HepG2 (cell line): Measurements from ENCODE around the gene IL1RL2. TPM values are rescaled to one million over a fixed set of nuclear protein-coding genes. Genes with fewer than 3 reads are reported as not detected.
A peak's percentile ranks its signal among the peaks of the same experiment; 100 is the strongest.

Experiments
- ATF7 ChIP-seq, 2 experiments: fragments of 450-650 bp in 1 of 2; sonication (generic) in 1 of 2; formaldehyde crosslinking in 1 of 2; IDR thresholded peaks; 2 replicates each; pipeline versions ENCODE4 v1.4.0 to v1.6.1; 2016 to 2020; ENCODE audit warnings: antibody characterized with exemption in 1 of 2, mild to moderate bottlenecking in 1 of 2, missing genetic modification reagents in 1 of 2
- CCDC6 ChIP-seq: sonication (generic); formaldehyde crosslinking; IDR thresholded peaks from 2 replicates; pipeline ENCODE4 v1.8.1; 2022; ENCODE audit warnings: mild to moderate bottlenecking, missing genetic modification reagents, moderate library complexity
- ESRRA ChIP-seq: sonication (generic); formaldehyde crosslinking; IDR thresholded peaks from 2 replicates; pipeline ENCODE4 v1.5.1; 2020; ENCODE audit warnings: mild to moderate bottlenecking, low read depth, missing genetic modification reagents
- HES4 ChIP-seq: sonication (generic); formaldehyde crosslinking; IDR thresholded peaks from 2 replicates; pipeline ENCODE4 v1.9.0; 2021; ENCODE audit warnings: mild to moderate bottlenecking, missing genetic modification reagents, borderline replicate concordance
- MEIS1 ChIP-seq: sonication (generic); formaldehyde crosslinking; IDR thresholded peaks from 2 replicates; pipeline ENCODE4 v1.9.0; 2021; ENCODE audit warnings: mild to moderate bottlenecking, missing genetic modification reagents, moderate library complexity, borderline replicate concordance
- NFATC3 ChIP-seq: sonication (generic); formaldehyde crosslinking; IDR thresholded peaks from 2 replicates; pipeline ENCODE4 v1.5.1; 2020; ENCODE audit warnings: mild to moderate bottlenecking, missing genetic modification reagents
- NFIC ChIP-seq: IDR thresholded peaks from 2 replicates; pipeline ENCODE4 v1.6.1; 2012; ENCODE audit warnings: mild to moderate bottlenecking, low read length, inconsistent platforms
- RARG ChIP-seq: sonication (generic); formaldehyde crosslinking; IDR thresholded peaks from 2 replicates; pipeline ENCODE4 v1.4.0; 2020; ENCODE audit warnings: low read depth, mild to moderate bottlenecking, missing genetic modification reagents
- TCF12 ChIP-seq, 2 experiments: fragments of 450-650 bp in 1 of 2; sonication (generic) in 1 of 2; formaldehyde crosslinking in 1 of 2; IDR thresholded peaks; 2 replicates each; pipeline versions ENCODE4 v1.6.1 to v1.8.0; 2017 to 2022; ENCODE audit warnings: antibody characterized with exemption in 1 of 2, mild to moderate bottlenecking in 1 of 2, missing genetic modification reagents in 1 of 2, moderate library complexity in 1 of 2
- TRIM24 ChIP-seq: sonication (generic); formaldehyde crosslinking; IDR thresholded peaks from 2 replicates; pipeline ENCODE4 v1.8.0; 2022; ENCODE audit warnings: mild to moderate bottlenecking, missing genetic modification reagents
- ZBTB20 ChIP-seq: sonication (generic); formaldehyde crosslinking; IDR thresholded peaks from 2 replicates; pipeline ENCODE4 v1.8.1; 2023; ENCODE audit warnings: missing genetic modification reagents, low read depth, mild to moderate bottlenecking, borderline replicate concordance
- ZBTB8A ChIP-seq: sonication (generic); formaldehyde crosslinking; IDR thresholded peaks from 2 replicates; pipeline ENCODE4 v1.4.0; 2020; ENCODE audit warnings: mild to moderate bottlenecking, low read depth, missing genetic modification reagents, borderline replicate concordance
- ZFP90 ChIP-seq: sonication (generic); formaldehyde crosslinking; IDR thresholded peaks from 2 replicates; pipeline ENCODE4 v1.8.0; 2022; ENCODE audit warnings: missing genetic modification reagents, mild to moderate bottlenecking, inconsistent platforms, borderline replicate concordance
- ZNF121 ChIP-seq: sonication (generic); formaldehyde crosslinking; IDR thresholded peaks from 2 replicates; pipeline ENCODE4 v1.5.0; 2020; ENCODE audit warnings: mild to moderate bottlenecking, missing genetic modification reagents
- ZNF563 ChIP-seq: sonication (generic); formaldehyde crosslinking; IDR thresholded peaks from 2 replicates; pipeline ENCODE4 v1.8.0; 2022; ENCODE audit warnings: mild to moderate bottlenecking, moderate library complexity, missing genetic modification reagents
- ZSCAN12 ChIP-seq: sonication (generic); formaldehyde crosslinking; IDR thresholded peaks from 2 replicates; pipeline ENCODE4 v1.9.0; 2021; ENCODE audit warnings: mild to moderate bottlenecking, missing genetic modification reagents
- polyA plus RNA-seq, 8 experiments: library from polyadenylated mRNA; depleted of rRNA in 3 of 8; stranded (reverse) in 7 of 8; unstranded in 1 of 8; fragments of >200 nt; fragmentation: Illumina TruSeq in 4 of 8; extraction: Trizol in 4 of 8; gene quantifications; 2 replicates each; pipeline versions ENCODE4 v1.2.1 to v1.2.3, GENCODE V29; 2011 to 2016; ENCODE audit warnings: low read depth in 4 of 8, missing spikeins in 1 of 8, mixed read lengths in 1 of 8; ENCODE audit not compliant: insufficient read depth in 1 of 8
- total RNA-seq, 5 experiments: library from RNA; depleted of rRNA; stranded (reverse); fragments of >200 nt; fragmentation: Illumina TruSeq; extraction: Trizol; gene quantifications; 2 replicates each; pipeline ENCODE4 v1.2.3, GENCODE V29; 2016; ENCODE audit warnings: low read depth in 1 of 5
- TF ChIP-seq, protein P1 (sequence below): sonication (generic); formaldehyde crosslinking; conservative IDR thresholded peaks from 2 replicates; pipeline ENCODE4 v1.8.0; 2022; ENCODE audit warnings: mild to moderate bottlenecking, moderate library complexity, missing genetic modification reagents
- TF ChIP-seq, protein P2 (sequence below): sonication (generic); formaldehyde crosslinking; IDR thresholded peaks from 2 replicates; pipeline ENCODE4 v1.5.1; 2020; ENCODE audit warnings: mild to moderate bottlenecking, missing genetic modification reagents, borderline replicate concordance
- TF ChIP-seq, protein P3 (sequence below): sonication (generic); formaldehyde crosslinking; IDR thresholded peaks from 2 replicates; pipeline ENCODE4 v1.5.0; 2020; ENCODE audit warnings: missing genetic modification reagents

The IL1RL2 gene
- total and polyA plus RNA-seq, 2 of the 13 experiments (the other 11 are each of a cell fraction or from before 2014, with no cell fraction given), result 0.03 TPM; not detected in 1

DNA sequence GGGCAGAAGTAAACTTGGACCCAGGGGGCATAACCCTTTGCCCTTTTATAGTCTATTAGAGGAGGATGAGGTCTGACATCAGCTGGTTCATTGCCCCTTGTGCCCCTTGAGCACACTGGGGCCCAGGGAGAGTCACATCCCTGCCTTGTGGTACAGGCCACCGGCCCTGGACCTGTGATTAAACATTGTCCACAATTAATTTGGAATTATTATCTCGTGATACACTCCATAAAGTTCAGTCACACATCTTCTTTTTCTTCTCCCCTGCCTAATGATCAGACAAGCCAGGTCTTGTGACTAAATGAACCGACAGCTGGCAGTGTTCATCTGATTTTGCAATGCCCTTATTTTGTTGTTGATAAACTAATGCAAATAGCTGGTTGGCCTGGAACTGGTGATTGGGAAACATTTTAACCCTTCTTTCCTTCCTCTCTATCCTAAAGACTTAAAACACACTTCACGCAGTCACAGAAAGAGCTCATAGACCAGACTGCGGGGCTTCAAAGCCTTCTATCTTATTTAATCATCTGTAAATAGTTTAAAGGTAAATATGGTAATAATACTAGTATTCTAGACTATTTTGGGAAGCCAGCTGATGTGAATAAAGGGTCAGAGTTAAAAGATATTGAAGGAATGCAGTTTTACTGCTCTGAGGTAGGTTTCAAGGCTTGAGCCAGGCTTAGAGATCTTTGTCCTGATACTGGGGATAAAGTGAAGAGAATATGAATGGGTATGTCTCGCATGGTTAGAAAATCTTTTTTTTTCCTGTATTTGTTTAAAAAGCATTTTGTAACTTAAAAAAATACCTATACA lies 30.9 kb upstream of the IL1RL2 start (continued):
- TF ChIP-seq, protein P1, sequence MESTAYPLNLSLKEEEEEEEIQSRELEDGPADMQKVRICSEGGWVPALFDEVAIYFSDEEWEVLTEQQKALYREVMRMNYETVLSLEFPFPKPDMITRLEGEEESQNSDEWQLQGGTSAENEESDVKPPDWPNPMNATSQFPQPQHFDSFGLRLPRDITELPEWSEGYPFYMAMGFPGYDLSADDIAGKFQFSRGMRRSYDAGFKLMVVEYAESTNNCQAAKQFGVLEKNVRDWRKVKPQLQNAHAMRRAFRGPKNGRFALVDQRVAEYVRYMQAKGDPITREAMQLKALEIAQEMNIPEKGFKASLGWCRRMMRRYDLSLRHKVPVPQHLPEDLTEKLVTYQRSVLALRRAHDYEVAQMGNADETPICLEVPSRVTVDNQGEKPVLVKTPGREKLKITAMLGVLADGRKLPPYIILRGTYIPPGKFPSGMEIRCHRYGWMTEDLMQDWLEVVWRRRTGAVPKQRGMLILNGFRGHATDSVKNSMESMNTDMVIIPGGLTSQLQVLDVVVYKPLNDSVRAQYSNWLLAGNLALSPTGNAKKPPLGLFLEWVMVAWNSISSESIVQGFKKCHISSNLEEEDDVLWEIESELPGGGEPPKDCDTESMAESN (CRISPR knock-in tag), result 0 out of 2 replicates have a peak, but pooled peaks have one; percentile 26
- no peak for TF ChIP-seq HES4 (CRISPR knock-in tag)
- TF ChIP-seq ZSCAN12, result no peak
- TF ChIP-seq ATF7 (IDR thresholded peaks at IDR 0.05), result peak; percentile 23; the same call in 1 of the 2 replicates
- peak; percentile 82 for TF ChIP-seq ATF7 (CRISPR knock-in tag; IDR thresholded peaks at IDR 0.05)
- TF ChIP-seq ZNF121 (CRISPR knock-in tag), result no peak
- no peak for TF ChIP-seq CCDC6 (CRISPR knock-in tag)
- peak; percentile 79; the same call in 1 of the 2 replicates for TF ChIP-seq MEIS1 (CRISPR knock-in tag)
- peak; percentile 44; the same call in 1 of the 2 replicates for TF ChIP-seq ZBTB20 (CRISPR knock-in tag)
- TF ChIP-seq, protein P2, sequence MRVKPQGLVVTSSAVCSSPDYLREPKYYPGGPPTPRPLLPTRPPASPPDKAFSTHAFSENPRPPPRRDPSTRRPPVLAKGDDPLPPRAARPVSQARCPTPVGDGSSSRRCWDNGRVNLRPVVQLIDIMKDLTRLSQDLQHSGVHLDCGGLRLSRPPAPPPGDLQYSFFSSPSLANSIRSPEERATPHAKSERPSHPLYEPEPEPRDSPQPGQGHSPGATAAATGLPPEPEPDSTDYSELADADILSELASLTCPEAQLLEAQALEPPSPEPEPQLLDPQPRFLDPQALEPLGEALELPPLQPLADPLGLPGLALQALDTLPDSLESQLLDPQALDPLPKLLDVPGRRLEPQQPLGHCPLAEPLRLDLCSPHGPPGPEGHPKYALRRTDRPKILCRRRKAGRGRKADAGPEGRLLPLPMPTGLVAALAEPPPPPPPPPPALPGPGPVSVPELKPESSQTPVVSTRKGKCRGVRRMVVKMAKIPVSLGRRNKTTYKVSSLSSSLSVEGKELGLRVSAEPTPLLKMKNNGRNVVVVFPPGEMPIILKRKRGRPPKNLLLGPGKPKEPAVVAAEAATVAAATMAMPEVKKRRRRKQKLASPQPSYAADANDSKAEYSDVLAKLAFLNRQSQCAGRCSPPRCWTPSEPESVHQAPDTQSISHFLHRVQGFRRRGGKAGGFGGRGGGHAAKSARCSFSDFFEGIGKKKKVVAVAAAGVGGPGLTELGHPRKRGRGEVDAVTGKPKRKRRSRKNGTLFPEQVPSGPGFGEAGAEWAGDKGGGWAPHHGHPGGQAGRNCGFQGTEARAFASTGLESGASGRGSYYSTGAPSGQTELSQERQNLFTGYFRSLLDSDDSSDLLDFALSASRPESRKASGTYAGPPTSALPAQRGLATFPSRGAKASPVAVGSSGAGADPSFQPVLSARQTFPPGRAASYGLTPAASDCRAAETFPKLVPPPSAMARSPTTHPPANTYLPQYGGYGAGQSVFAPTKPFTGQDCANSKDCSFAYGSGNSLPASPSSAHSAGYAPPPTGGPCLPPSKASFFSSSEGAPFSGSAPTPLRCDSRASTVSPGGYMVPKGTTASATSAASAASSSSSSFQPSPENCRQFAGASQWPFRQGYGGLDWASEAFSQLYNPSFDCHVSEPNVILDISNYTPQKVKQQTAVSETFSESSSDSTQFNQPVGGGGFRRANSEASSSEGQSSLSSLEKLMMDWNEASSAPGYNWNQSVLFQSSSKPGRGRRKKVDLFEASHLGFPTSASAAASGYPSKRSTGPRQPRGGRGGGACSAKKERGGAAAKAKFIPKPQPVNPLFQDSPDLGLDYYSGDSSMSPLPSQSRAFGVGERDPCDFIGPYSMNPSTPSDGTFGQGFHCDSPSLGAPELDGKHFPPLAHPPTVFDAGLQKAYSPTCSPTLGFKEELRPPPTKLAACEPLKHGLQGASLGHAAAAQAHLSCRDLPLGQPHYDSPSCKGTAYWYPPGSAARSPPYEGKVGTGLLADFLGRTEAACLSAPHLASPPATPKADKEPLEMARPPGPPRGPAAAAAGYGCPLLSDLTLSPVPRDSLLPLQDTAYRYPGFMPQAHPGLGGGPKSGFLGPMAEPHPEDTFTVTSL (CRISPR knock-in tag), result peak; percentile 93; the same call in 1 of the 2 replicates
- peak; percentile 99 for TF ChIP-seq NFIC
- TF ChIP-seq, protein P3, sequence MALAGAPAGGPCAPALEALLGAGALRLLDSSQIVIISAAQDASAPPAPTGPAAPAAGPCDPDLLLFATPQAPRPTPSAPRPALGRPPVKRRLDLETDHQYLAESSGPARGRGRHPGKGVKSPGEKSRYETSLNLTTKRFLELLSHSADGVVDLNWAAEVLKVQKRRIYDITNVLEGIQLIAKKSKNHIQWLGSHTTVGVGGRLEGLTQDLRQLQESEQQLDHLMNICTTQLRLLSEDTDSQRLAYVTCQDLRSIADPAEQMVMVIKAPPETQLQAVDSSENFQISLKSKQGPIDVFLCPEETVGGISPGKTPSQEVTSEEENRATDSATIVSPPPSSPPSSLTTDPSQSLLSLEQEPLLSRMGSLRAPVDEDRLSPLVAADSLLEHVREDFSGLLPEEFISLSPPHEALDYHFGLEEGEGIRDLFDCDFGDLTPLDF (CRISPR knock-in tag), result no peak
- peak; percentile 74; the same call in 1 of the 2 replicates for TF ChIP-seq ESRRA
- no peak for TF ChIP-seq TCF12 (IDR thresholded peaks at IDR 0.05)
- TF ChIP-seq TCF12 (CRISPR knock-in tag; IDR thresholded peaks at IDR 0.05), result peak; percentile 97
- TF ChIP-seq RARG, result peak; percentile 79; the same call in 1 of the 2 replicates
- TF ChIP-seq NFATC3 (CRISPR knock-in tag), result no peak; the same call in 1 of the 2 replicates
- no peak for TF ChIP-seq ZNF563
- no peak for TF ChIP-seq TRIM24 (CRISPR knock-in tag)
- TF ChIP-seq ZFP90 (CRISPR knock-in tag), result peak; percentile 41; the same call in 1 of the 2 replicates
- no peak for TF ChIP-seq ZBTB8A (CRISPR knock-in tag)
